HG03064 (cell line): Measurements from ENCODE around the gene CROCC2.

Source experiments
- ATAC-seq: cut with Tn5 transposase; IDR thresholded peaks from one replicate; pipeline ENCODE4 v1.9.1; 2021; ENCODE audit warnings: low read depth; ENCODE audit not compliant: unreplicated experiment

Gene CROCC2

DNA sequence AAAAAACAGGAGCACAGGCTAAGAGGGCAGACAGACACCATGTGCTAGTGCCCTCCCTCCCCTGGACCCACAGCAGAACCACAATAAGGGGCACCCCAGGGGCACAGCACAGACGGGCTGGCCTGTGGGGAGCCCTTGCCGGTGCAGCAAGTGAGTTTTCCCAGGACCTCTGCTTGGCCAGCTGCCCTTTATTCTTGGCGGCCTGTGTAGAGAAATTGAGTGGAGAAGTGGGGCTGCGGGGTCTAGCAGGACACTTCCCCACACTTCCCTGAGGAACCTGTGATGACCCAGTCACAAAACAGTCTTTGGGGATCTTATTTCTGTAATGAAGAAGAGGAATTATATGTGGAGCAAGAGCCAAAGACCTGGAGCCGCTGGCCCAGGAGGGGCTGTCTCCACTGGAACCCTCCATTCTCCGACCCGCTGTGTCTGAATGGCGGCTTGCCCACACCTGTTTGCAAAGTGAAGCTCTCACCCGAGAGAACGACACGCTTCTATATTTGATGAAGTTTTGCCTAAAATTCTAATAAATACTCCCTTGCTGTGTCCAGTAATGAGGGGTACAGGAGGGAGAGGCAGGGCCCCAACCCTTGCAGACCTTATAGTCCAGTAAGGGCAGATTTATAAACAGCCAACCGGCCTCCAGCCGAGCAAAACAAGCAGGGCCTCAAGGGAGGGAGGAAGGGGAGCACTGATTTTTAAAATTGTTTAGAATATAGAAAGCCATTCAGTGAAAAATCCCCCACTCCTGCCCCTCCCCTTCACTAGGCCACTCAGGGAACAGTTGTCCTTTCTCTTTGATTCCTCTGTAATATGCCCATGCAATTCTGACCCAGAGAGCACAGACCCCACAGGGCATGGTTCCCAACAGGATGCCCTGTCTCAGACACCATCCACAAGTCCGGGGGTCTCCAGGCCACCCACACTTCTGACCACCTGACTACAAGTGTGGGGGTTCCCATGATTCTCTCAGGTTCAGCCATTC lies 47.6 kb downstream of the CROCC2 start:
- no peak for ATAC-seq

DNA sequence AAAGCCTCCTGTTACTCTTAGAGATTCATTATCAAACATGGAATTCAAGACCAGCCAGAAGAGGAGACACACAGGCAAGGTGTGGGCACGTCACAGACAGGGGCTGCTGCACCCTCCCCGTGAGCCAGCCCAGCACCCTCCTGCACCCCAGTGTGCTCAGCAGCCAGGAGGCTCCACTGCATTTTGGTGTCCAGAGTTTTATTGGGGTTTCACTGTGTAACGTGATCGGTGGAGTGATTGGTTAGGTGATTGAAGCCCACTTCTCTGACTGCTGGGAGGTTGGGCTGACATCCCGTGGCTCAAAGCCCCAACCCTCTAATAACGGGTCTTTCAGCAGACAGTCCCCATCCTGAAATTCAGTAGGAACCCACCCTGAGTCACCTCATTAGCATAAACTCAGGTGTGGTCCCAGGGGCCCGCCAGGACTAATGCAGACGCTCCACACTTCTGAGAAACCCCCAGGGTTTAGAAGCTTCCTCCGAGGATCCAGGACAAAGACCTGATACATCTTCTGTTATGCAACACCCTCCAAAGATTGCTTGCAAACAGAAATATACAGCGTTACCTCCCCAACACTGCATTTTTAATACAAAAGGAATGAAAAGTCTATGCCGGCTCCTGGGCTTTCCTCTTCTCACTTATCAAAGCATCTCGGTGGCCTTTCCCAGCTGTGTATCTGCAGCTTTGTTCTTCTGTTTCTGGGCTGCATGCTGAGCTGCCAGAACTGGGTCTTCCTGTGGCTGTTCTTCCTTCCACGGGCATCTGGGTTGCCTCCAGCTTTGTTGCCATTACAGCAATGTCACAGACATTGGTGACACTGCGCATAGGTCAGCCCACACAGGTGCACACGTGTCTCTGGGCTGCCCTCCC lies 48.5 kb downstream of the CROCC2 start:
- ATAC-seq = no peak

- no peak for ATAC-seq
Observed at GRCh38 chr2:240955306-240956170, 49.4 kb downstream of the CROCC2 start.

DNA sequence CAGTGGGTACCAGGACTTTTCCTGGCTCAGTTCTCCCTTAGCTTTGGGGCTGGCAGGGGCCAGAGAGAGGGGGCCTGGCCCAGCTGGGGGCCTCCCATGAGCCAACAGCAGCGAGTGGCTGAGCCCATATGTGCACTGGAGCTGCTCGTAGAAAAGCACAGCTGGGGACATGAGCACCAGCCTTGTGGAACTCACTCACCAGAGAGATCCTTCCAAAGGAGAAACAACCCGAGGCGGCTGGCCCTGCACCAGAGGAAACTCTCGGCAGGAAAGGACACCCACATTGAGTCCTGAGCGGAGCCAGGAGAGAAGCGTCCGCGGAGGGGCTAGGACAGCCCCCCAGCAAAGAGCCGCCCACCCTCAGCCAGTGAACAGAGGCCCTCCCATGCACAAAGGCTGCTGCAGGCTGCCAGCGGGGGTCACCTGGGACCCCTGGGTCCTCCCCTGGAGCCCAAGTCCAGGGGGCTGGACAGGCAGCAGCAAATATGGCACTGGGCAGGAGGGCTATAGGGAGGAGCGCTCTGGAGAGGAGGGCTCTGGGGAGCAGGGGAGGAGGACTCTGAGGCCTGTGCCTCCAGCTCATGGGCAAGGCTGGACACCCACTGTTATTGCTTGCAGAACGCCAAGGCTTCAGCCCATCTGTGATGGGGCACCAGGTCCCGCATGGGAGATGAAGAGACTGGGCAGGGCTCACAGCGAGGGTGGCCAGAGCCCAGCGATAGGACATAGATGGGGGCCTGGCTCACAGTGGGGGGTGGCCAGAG lies 50.2 kb downstream of the CROCC2 start:
- no peak for ATAC-seq

DNA sequence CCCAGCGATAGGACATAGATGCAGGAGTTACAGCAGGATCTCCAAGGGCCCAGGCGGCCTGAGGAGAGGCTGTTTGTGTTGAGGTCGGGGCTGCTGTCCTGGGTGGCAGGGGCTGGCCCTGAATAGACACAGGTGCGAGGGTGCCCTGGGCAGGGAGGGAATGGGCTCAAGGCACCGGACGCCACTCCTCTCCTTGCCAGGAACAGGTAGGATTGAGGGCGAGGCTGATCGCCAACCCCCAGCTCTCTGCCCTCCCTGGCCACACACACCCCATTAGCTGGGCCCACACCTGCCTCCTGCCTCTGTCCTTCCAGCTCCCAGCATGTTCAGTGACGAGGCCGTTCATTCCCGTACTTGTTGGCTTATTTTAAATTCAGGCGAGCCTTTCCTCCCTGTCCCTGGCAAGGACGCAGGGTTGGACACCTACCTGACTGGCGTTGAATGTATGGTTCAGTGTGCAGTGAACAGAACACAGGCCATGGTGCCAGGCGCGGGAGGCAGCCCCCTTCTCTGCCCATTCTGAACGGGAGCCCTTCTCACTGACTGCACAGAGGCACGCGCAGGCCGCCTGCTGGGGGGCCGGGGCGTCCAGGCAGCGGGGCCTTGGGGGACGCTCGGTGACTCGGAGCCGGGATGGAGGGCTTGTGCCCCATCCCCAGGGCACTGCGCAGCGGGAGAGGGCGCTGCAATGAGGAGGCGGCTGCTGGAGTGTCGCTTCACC lies 51.0 kb downstream of the CROCC2 start:
- no peak for ATAC-seq

DNA sequence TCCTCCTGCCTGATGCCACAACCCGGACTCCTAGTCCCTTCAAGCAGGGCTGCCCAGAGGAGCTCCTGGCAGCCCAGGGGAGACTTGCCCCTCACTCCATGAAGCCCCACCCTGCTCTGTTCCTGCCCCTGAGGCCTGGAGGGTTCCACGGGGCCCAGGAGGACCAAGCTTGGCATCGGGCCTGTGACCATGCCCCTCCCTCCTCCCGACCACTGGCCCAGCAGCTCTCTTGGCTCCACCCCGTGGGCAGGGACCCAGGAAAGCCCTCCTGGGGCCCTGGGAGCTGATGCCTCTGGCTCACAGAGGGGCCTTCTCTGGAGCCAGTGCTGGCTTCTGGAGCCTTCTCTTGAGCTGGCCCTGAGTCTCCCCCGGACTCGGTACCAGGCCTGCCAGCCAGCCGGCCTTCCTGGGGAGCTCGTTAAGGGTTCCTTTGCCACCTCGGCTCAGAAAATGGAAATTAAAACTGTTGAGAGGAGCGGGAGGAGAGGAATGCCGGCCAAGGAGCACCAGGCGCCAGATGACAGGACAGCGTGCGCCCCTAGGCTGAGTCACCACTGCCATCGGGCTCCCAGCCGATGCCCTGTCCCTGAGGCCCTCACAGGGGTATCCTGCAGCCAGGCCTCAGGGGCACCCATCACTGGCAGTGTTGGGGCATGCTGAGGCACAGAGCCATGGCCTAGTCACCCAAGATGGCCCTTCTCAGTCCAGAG lies 51.7 kb downstream of the CROCC2 start:
- no peak for ATAC-seq

- ATAC-seq = no peak
Observed at GRCh38 chr2:240958366-240959213, 52.5 kb downstream of the CROCC2 start.

DNA sequence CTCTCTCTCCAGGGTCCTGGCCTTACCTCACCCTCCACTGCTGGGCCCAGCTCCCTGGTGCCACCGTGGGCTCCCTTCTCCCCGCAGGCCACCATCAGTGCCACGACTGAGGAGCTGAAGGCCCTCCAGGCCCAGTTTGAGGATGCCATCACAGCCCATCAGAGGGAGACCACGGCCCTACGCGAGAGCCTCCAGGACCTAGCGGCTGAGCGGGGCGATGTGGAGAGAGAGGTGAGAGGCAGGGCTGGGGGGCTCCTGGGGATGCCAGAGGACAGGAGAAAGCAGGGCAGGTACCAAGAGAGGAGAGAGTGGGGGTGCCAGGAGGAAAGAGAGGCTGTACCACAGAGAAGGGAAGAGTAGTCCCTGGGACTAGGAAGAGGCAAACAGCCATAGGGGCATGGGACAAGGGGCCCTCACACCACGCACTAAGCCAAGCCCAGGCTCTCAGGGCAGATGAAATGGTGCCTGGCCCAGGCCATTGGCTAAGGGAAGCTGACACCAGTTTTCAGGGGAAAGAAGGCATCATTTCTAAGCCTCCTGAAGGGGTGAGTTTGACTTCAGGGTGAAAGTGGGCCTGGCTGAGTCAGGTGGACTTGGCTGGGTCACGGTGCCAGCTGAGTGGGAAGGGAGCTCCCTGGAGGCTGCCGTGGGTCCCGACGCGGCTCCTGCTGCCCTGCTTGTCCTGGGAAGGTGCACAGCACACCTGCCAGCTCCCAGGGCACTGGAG lies 53.2 kb downstream of the CROCC2 start:
- ATAC-seq = no peak

GRCh38 chr2:240959941-240960308 lies 53.8 kb downstream of the CROCC2 start:
- no peak for ATAC-seq

GRCh38 chr2:240960309-240960970 lies 54.3 kb downstream of the CROCC2 start:
- ATAC-seq = no peak

GRCh38 chr2:240960971-240961876 lies 55.1 kb downstream of the CROCC2 start:
- ATAC-seq = no peak

DNA sequence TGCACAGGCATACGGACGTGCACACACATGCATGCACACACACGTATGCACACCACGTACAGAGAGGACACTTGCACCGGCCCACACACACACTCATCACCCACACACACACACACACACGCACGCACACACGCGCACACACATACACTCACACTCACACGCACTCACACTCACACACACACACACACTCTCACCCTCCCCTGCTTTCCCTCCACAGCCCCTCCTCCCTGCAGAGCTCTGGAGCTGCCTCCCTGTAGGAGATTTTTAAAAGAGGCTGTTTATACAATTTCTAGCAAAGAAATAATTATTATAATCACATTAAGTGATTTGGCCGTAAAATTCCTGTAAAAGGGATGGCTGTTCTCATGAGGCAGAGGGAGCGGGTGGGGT lies 55.8 kb downstream of the CROCC2 start:
- no peak for ATAC-seq

DNA sequence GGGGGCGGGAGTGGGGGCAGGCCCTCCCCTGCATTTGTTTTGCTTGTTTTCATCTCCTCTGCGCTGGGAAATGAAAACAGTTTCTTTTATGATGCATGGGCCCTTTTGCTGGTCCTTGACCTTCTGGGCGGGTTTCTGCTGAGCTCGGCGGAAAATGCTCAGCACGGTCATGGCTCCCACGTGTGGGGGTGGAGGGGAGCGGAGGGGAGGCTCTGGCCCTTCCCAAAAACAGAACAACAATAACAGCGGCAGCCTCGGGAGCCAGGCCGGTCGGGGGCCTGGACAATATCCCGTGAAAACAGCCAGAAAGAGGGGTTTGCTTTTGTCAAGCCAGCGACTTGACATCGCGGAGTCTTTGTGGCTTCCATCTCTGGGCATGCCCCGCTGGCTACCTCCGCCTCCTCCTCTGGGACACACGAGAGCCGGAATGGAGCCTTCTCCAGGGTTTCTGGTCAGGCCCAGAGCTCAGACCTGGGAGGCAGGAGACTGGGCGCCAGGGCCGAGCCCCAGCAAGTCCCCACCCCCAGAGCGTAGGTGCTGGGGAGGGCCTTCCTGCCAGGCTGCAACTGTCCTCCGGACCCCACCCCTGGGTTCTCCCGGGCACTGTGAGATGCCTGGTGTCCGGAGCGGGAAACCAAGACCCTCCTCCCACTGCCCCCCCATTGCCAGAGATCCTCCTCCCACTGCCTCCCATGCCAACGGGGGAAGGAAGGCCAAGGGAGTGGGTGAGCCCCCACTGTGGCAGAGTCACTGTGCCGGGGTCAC lies 56.3 kb downstream of the CROCC2 start:
- ATAC-seq = no peak

- no peak for ATAC-seq
Observed at GRCh38 chr2:240963065-240963867, 57.1 kb downstream of the CROCC2 start.
